ENCODE results near the gene ERP44.

GRCh38 chr9:100106616-100107015 is 7.8 kb upstream of the ERP44 start:
- TF ChIP-seq CTCF (IDR thresholded peaks at IDR 0.05): no peak
- no peak for TF ChIP-seq POLR2A (IDR thresholded peaks at IDR 0.05)
